Endothelial cell of umbilical vein (primary cell): ENCODE data around the gene TBX4. TPM values are rescaled to one million over a fixed set of nuclear protein-coding genes. Genes with fewer than 3 reads are reported as not detected.

ENCODE experiments used
- BruUV-seq: library from RNA; stranded (reverse); fragments of 400-500 nt; replicated peaks from 2 replicates; lab custom pipeline; 2021; lab: Mats Ljungman, UMichigan
- CTCF ChIA-PET: fragments of 300-600, 350-600 bp; sonication (Branson Sonifier 250); formaldehyde crosslinking; loops from one replicate; lab custom pipeline; 2021; ENCODE audit warnings: antibody characterized with exemption, inconsistent platforms; lab: Charles Lee
- POLR2A ChIA-PET: fragments of 300-600, 350-600 bp; sonication (Branson Sonifier 250); formaldehyde crosslinking; loops from one replicate; lab custom pipeline; 2021; ENCODE audit warnings: antibody characterized with exemption, inconsistent platforms; lab: Charles Lee
- DNase-seq: peaks from one replicate; pipeline ENCODE4 v3.0.0-alpha.2; 2011; ENCODE audit warnings: low read depth, low spot score
- FAIRE-seq: peaks from 2 replicates; lab custom pipeline; 2011; peaks lifted over from hg19 to GRCh38; lab: Jason Lieb, UNC
- H2AFZ ChIP-seq: 2 replicates; pipeline ENCODE4 v1.6.0; 2012; ENCODE audit warnings: low read depth, low read length, control low read depth, inconsistent platforms
- H3K27ac ChIP-seq: 2 replicates; pipeline ENCODE4 v1.5.1; 2011; ENCODE audit warnings: low read depth, mild to moderate bottlenecking, control low read depth, low read length, moderate library complexity; ENCODE audit not compliant: insufficient read depth
- H3K27me3 ChIP-seq, 2 experiments: 2 replicates each; pipeline versions ENCODE4 v1.6.0 to v1.6.1; 2011; ENCODE audit warnings: low read length in 2 of 2, mixed read lengths in 1 of 2; ENCODE audit not compliant: control insufficient read depth in 2 of 2, insufficient read depth in 2 of 2
- H3K36me3 ChIP-seq, 2 experiments: 2 replicates in 1 of 2; 3 replicates in 1 of 2; pipeline ENCODE4 v1.5.1; 2011; ENCODE audit warnings: low read length in 2 of 2, mild to moderate bottlenecking in 1 of 2, moderate library complexity in 1 of 2; ENCODE audit not compliant: control insufficient read depth in 2 of 2, insufficient read depth in 2 of 2; ENCODE audit errors: extremely low read depth in 1 of 2
- H3K4me1 ChIP-seq: 3 replicates; pipeline ENCODE4 v1.5.1; 2011; ENCODE audit warnings: mild to moderate bottlenecking, low read length; ENCODE audit not compliant: control insufficient read depth, insufficient read depth; ENCODE audit errors: extremely low read depth
- H3K4me2 ChIP-seq: 2 replicates; pipeline ENCODE4 v1.6.1; 2011; ENCODE audit warnings: low read length, control low read depth, mixed read lengths; ENCODE audit not compliant: insufficient read depth
- H3K4me3 ChIP-seq, 3 experiments: fragments of 200-600 bp in 1 of 3; sonication (generic), shearing (Covaris generic) in 1 of 3; replicated peaks in 1 of 3; 2 replicates each; pipeline ENCODE4 v1.5.1; 2011 to 2016; ENCODE audit warnings: control low read depth in 3 of 3, low read length in 3 of 3, mild to moderate bottlenecking in 2 of 3, inconsistent platforms in 1 of 3, low read depth in 1 of 3, moderate library complexity in 1 of 3; ENCODE audit not compliant: insufficient read depth in 1 of 3
- H3K79me2 ChIP-seq: 2 replicates; pipeline ENCODE4 v1.6.0; 2012; ENCODE audit warnings: low read length, inconsistent platforms; ENCODE audit not compliant: control insufficient read depth, insufficient read depth
- H3K9ac ChIP-seq: replicated peaks from 2 replicates; pipeline ENCODE3; 2011; ENCODE audit warnings: low read length, control low read depth; ENCODE audit not compliant: insufficient read depth; ENCODE audit errors: extremely low read depth
- H3K9me1 ChIP-seq: replicated peaks from 3 replicates; pipeline ENCODE4 v1.6.0; 2011; ENCODE audit warnings: mild to moderate bottlenecking, low read length; ENCODE audit not compliant: control insufficient read depth, insufficient read depth; ENCODE audit errors: extremely low read depth
- H3K9me3 ChIP-seq: replicated peaks from 2 replicates; pipeline ENCODE4 v1.5.1; 2012; ENCODE audit warnings: low read length, inconsistent platforms; ENCODE audit not compliant: control insufficient read depth, insufficient read depth
- H4K20me1 ChIP-seq: replicated peaks from 2 replicates; pipeline ENCODE3; 2011; ENCODE audit warnings: mild to moderate bottlenecking, low read length; ENCODE audit not compliant: control insufficient read depth, insufficient read depth; ENCODE audit errors: extremely low read depth
- EZH2 ChIP-seq: IDR thresholded peaks from 2 replicates; pipeline ENCODE4 v1.6.1; 2012; ENCODE audit warnings: borderline replicate concordance, low read depth, mild to moderate bottlenecking, moderate library complexity, low read length, inconsistent platforms; ENCODE audit not compliant: severe bottlenecking
- FOS ChIP-seq: IDR thresholded peaks from 2 replicates; pipeline ENCODE4 v1.6.1; 2011; ENCODE audit warnings: mild to moderate bottlenecking, low read length, moderate library complexity, borderline replicate concordance; ENCODE audit not compliant: insufficient read depth
- GATA2 ChIP-seq: IDR thresholded peaks from 2 replicates; pipeline ENCODE4 v1.7.0; 2011; ENCODE audit warnings: low read depth, mild to moderate bottlenecking, moderate library complexity, mixed read lengths, low read length; ENCODE audit not compliant: insufficient read length, insufficient read depth
- JUN ChIP-seq: IDR thresholded peaks from 2 replicates; pipeline ENCODE4 v1.6.1; 2011; ENCODE audit warnings: borderline replicate concordance, low read depth; ENCODE audit not compliant: insufficient read length, insufficient read depth
- MYC ChIP-seq: IDR thresholded peaks from one replicate; pipeline ENCODE4 v1.6.1; 2011; ENCODE audit warnings: mild to moderate bottlenecking, low read depth, low read length
- POLR2A ChIP-seq: IDR thresholded peaks from 2 replicates; pipeline ENCODE4 v1.6.1; 2012; ENCODE audit warnings: low read depth, mild to moderate bottlenecking, control low read depth, low read length
- POLR2AphosphoS5 ChIP-seq: IDR thresholded peaks from 2 replicates; pipeline ENCODE4 v1.6.1; 2012; ENCODE audit warnings: low read depth, mild to moderate bottlenecking, control low read depth, low read length, moderate library complexity; ENCODE audit not compliant: insufficient read depth
- dilution Hi-C: fragments of 300-500 bp; cut with MboI; formaldehyde crosslinking; loops from one replicate; pipeline ENCODE4 v1.15.0; 2019; ENCODE audit warnings: low sequenced_read_pairs; ENCODE audit not compliant: extremely low pct_ligation_motif_present
- intact Hi-C: fragments of 100-400 bp; cut with micrococcal nuclease; formaldehyde crosslinking; loops from one replicate; pipeline ENCODE4 v1.10.0; 2022
- polyA plus RNA-seq, 4 experiments: library from polyadenylated mRNA; depleted of rRNA in 3 of 4; stranded (reverse) in 3 of 4; unstranded in 1 of 4; fragments of >200 nt; gene quantifications; 2 replicates each; pipeline versions ENCODE4 v1.2.1 to v1.2.3, GENCODE V29; 2011 to 2012; ENCODE audit warnings: missing spikeins in 1 of 4
- total RNA-seq: library from RNA; stranded (reverse); gene quantifications from 2 replicates; pipeline ENCODE4 v1.2.3, GENCODE V29; 2021
- TF ChIP-seq, protein P1 (sequence below), 2 donors: IDR thresholded peaks; 1 replicate in 1 of 2; 2 replicates in 1 of 2; pipeline ENCODE4 v1.5.1; 2011; ENCODE audit warnings: low read length in 2 of 2, mild to moderate bottlenecking in 2 of 2, moderate library complexity in 2 of 2, control low read depth in 1 of 2, inconsistent platforms in 1 of 2, low read depth in 1 of 2; ENCODE audit not compliant: insufficient read depth in 1 of 2; ENCODE audit errors: extremely low read depth in 1 of 2
- TF ChIP-seq, protein P2 (sequence below): IDR thresholded peaks from 2 replicates; pipeline ENCODE4 v1.6.1; 2011; ENCODE audit not compliant: insufficient read depth, insufficient read length

The TBX4 gene
- total and polyA plus RNA-seq, 2 donors (not counting 3 experiments of a cell fraction or from before 2014, with no cell fraction given) = not detected

GRCh38 chr17:61488878-61489718, 36.9 kb downstream of the TBX4 start:
- no peak for TF ChIP-seq FOS
- TF ChIP-seq POLR2AphosphoS5 = no peak
- no peak for TF ChIP-seq POLR2A
- TF ChIP-seq, protein P1, sequence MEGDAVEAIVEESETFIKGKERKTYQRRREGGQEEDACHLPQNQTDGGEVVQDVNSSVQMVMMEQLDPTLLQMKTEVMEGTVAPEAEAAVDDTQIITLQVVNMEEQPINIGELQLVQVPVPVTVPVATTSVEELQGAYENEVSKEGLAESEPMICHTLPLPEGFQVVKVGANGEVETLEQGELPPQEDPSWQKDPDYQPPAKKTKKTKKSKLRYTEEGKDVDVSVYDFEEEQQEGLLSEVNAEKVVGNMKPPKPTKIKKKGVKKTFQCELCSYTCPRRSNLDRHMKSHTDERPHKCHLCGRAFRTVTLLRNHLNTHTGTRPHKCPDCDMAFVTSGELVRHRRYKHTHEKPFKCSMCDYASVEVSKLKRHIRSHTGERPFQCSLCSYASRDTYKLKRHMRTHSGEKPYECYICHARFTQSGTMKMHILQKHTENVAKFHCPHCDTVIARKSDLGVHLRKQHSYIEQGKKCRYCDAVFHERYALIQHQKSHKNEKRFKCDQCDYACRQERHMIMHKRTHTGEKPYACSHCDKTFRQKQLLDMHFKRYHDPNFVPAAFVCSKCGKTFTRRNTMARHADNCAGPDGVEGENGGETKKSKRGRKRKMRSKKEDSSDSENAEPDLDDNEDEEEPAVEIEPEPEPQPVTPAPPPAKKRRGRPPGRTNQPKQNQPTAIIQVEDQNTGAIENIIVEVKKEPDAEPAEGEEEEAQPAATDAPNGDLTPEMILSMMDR (IDR thresholded peaks at IDR 0.05; ENCODE audit: extremely low read depth in 1 of 2, insufficient read depth in 1 of 2, low read depth in 1 of 2, low read length in 2 of 2) = no peak
- no peak for TF ChIP-seq MYC
- TF ChIP-seq JUN = no peak
- no peak for TF ChIP-seq GATA2
- TF ChIP-seq EZH2 = no peak
- TF ChIP-seq, protein P2, sequence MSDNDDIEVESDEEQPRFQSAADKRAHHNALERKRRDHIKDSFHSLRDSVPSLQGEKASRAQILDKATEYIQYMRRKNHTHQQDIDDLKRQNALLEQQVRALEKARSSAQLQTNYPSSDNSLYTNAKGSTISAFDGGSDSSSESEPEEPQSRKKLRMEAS = no peak
- H3K4me3 ChIP-seq = no peak overlapping the region
- H3K79me2 ChIP-seq = no peaks in the 10 kb centered on the region
- ChIA-PET POLR2A (no interaction called here), CTCF (no interaction called here)
- no peak overlapping the region for H3K27ac ChIP-seq
- H3K9ac ChIP-seq = no peak overlapping the region
- peaks cover 5 to 7% of the 10 kb centered on the region in 2 experiments for H3K27me3 ChIP-seq
- no peak overlapping the region for H2AFZ ChIP-seq
- H3K4me2 ChIP-seq = no peak overlapping the region
- intact Hi-C loops (no loop called here), dilution Hi-C loops (no loop called here)
- H3K4me1 ChIP-seq = no peaks in the 10 kb centered on the region
- BruUV-seq = no TSS peak
- no peaks in the 10 kb centered on the region for H3K9me1 ChIP-seq
- FAIRE-seq (no peak), DNase-seq (no peak)
- no peaks in the 10 kb centered on the region for H4K20me1 ChIP-seq
- no peaks in the 10 kb centered on the region for H3K9me3 ChIP-seq
- no peaks in the 10 kb centered on the region for H3K36me3 ChIP-seq
